HG03378 (cell line): ENCODE data around the gene FGF19.

Source experiments
- ATAC-seq: cut with Tn5 transposase; IDR thresholded peaks from one replicate; pipeline ENCODE4 v1.9.1; 2021; ENCODE audit warnings: mild to moderate bottlenecking, moderate library complexity; ENCODE audit not compliant: unreplicated experiment

Gene FGF19

GRCh38 chr11:69657456-69657910 is 46.3 kb downstream of the FGF19 start:
- ATAC-seq = no peak

- ATAC-seq = no peak
These were observed 47.0 kb downstream of the FGF19 start for GRCh38 chr11:69656536-69657455.

GRCh38 chr11:69655479-69656428 is 48.1 kb downstream of the FGF19 start:
- no peak for ATAC-seq

GRCh38 chr11:69654660-69655478 is 49.0 kb downstream of the FGF19 start:
- no peak for ATAC-seq

- ATAC-seq = no peak
These were observed 49.7 kb downstream of the FGF19 start for GRCh38 chr11:69654001-69654659.

- ATAC-seq = no peak
These were observed 50.3 kb downstream of the FGF19 start for GRCh38 chr11:69653406-69653960.

GRCh38 chr11:69652999-69653398 is 50.8 kb downstream of the FGF19 start:
- ATAC-seq = no peak

- ATAC-seq = no peak
These were observed 51.8 kb downstream of the FGF19 start for GRCh38 chr11:69651834-69652620.

- ATAC-seq = no peak
These were observed 52.9 kb downstream of the FGF19 start for GRCh38 chr11:69650832-69651344.

- no peak for ATAC-seq
These were observed 53.6 kb downstream of the FGF19 start for GRCh38 chr11:69650081-69650831.

GRCh38 chr11:69649576-69649900 is 54.3 kb downstream of the FGF19 start:
- no peak for ATAC-seq

- ATAC-seq = no peak
These were observed 54.9 kb downstream of the FGF19 start for GRCh38 chr11:69648679-69649575.
